Trophoblast cell (in vitro differentiated cells and primary cell): ENCODE results near the gene C3orf49.

ENCODE experiments used
- DNase-seq, 2 donors: peaks; one replicate each; pipeline ENCODE4 v3.0.0-alpha.2; 2016
- H2AFZ ChIP-seq: 2 replicates; pipeline ENCODE4 v1.6.1; 2013; ENCODE audit warnings: low read length, moderate library complexity, mild to moderate bottlenecking; ENCODE audit not compliant: insufficient read depth, poor library complexity
- H2AK5ac ChIP-seq: 2 replicates; pipeline ENCODE4 v1.6.1; 2013; ENCODE audit warnings: mild to moderate bottlenecking, low read length
- H2BK120ac ChIP-seq: 2 replicates; pipeline ENCODE4 v1.6.1; 2013; ENCODE audit warnings: low read length, mild to moderate bottlenecking, moderate library complexity; ENCODE audit not compliant: insufficient read depth, poor library complexity
- H2BK12ac ChIP-seq: 2 replicates; pipeline ENCODE4 v1.6.1; 2013; ENCODE audit warnings: mild to moderate bottlenecking, low read length, moderate library complexity
- H2BK5ac ChIP-seq: 2 replicates; pipeline ENCODE4 v1.6.1; 2013; ENCODE audit warnings: low read length, low read depth, moderate library complexity, mild to moderate bottlenecking; ENCODE audit not compliant: poor library complexity
- H3K14ac ChIP-seq: 2 replicates; pipeline ENCODE4 v1.6.1; 2013; ENCODE audit warnings: mild to moderate bottlenecking, low read length
- H3K18ac ChIP-seq: 2 replicates; pipeline ENCODE4 v1.6.1; 2013; ENCODE audit warnings: mild to moderate bottlenecking, low read length
- H3K23ac ChIP-seq: 2 replicates; pipeline ENCODE4 v1.6.1; 2013; ENCODE audit warnings: low read length
- H3K27ac ChIP-seq: 2 replicates; pipeline ENCODE4 v1.5.1; 2013; ENCODE audit warnings: low read depth, mild to moderate bottlenecking, inconsistent platforms, low read length, moderate library complexity
- H3K27me3 ChIP-seq: 2 replicates; pipeline ENCODE4 v1.6.1; 2013; ENCODE audit warnings: inconsistent platforms, mild to moderate bottlenecking, low read length, moderate library complexity; ENCODE audit not compliant: insufficient read depth
- H3K36me3 ChIP-seq, 2 experiments: 1 replicate in 1 of 2; 2 replicates in 1 of 2; pipeline ENCODE4 v1.6.1; 2013; ENCODE audit warnings: low read length in 2 of 2, mild to moderate bottlenecking in 2 of 2, moderate library complexity in 1 of 2; ENCODE audit not compliant: insufficient read depth in 2 of 2, control insufficient read depth in 1 of 2
- H3K4ac ChIP-seq: 2 replicates; pipeline ENCODE4 v1.6.1; 2013; ENCODE audit warnings: low read depth, mild to moderate bottlenecking, low read length, moderate library complexity
- H3K4me1 ChIP-seq, 2 experiments: 1 replicate in 1 of 2; 2 replicates in 1 of 2; pipeline ENCODE4 v1.6.1; 2013; ENCODE audit warnings: low read length in 2 of 2, mild to moderate bottlenecking in 2 of 2, moderate library complexity in 1 of 2; ENCODE audit not compliant: insufficient read depth in 2 of 2, control insufficient read depth in 1 of 2
- H3K4me2 ChIP-seq: 2 replicates; pipeline ENCODE4 v1.6.1; 2013; ENCODE audit warnings: inconsistent platforms, mild to moderate bottlenecking, low read length, moderate library complexity
- H3K4me3 ChIP-seq: 2 replicates; pipeline ENCODE4 v1.5.1; 2013; ENCODE audit warnings: mild to moderate bottlenecking, low read depth, low read length, inconsistent platforms
- H3K79me1 ChIP-seq: one replicate; pipeline ENCODE4 v1.6.1; 2013; ENCODE audit warnings: low read length
- H3K79me2 ChIP-seq: 2 replicates; pipeline ENCODE4 v1.6.1; 2013; ENCODE audit warnings: low read length, mild to moderate bottlenecking; ENCODE audit not compliant: control insufficient read depth, insufficient read depth, poor library complexity
- H3K9ac ChIP-seq: 2 replicates; pipeline ENCODE4 v1.6.1; 2013; ENCODE audit warnings: mild to moderate bottlenecking, low read length
- H3K9me3 ChIP-seq: 2 replicates; pipeline ENCODE4 v1.6.1; 2013; ENCODE audit warnings: low read depth, mild to moderate bottlenecking, control low read depth, inconsistent platforms, low read length; ENCODE audit not compliant: insufficient read depth
- H4K12ac ChIP-seq: 2 replicates; pipeline ENCODE4 v1.6.1; 2013; ENCODE audit warnings: low read depth, mild to moderate bottlenecking, low read length, moderate library complexity
- H4K8ac ChIP-seq: 2 replicates; pipeline ENCODE4 v1.6.1; 2013; ENCODE audit warnings: low read depth, mild to moderate bottlenecking, low read length, moderate library complexity
- H4K91ac ChIP-seq: one replicate; pipeline ENCODE4 v1.6.1; 2013; ENCODE audit warnings: low read depth, mild to moderate bottlenecking, low read length, moderate library complexity
- WGBS: extraction: QIAGEN DNeasy Blood & Tissue Kit; methylation state at CpG from one replicate; pipeline ENCODE4 v1.1.7; 2013; ENCODE audit warnings: missing lambda C conversion rate; ENCODE audit not compliant: insufficient read length, insufficient coverage; ENCODE audit errors: extremely low coverage; 5-methylcytosine and 5-hydroxymethylcytosine counted together

The C3orf49 gene

DNA sequence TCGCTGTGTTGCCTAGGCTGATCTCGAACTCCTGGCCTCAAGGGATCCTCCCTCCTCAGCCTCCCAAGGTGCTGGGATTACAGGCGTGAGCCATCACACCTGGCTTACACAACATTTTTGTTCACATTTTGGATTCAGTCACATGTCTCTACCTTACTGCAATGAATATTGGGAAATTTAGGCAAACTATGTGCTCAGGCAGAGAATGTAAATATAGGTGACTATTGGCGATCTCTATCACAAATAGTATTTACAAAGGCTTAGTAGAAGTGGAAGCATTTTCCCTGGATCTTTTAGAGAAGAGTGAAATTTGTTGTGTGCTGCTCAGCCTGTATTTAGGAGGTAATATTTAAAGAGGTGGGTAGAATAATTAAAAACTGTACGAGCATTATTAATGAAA lies 72.4 kb downstream of the C3orf49 start:
- Histone ChIP-seq H3K23ac (no peak overlapping the region), H3K79me2 (no peaks in the 10 kb centered on the region), H3K14ac (no peak overlapping the region), H2AFZ (no peak overlapping the region), H2BK12ac (no peak overlapping the region), H3K4me1 (no peaks in the 10 kb centered on the region), H3K36me3 (peaks cover 0 to 7% of the 10 kb centered on the region in 2 experiments), H4K12ac (no peak overlapping the region), H3K79me1 (no peaks in the 10 kb centered on the region), H3K4me3 (no peak overlapping the region), H3K27ac (no peak overlapping the region), H3K9ac (no peak overlapping the region), H3K27me3 (no peaks in the 10 kb centered on the region), H2AK5ac (no peak overlapping the region), H4K8ac (no peak overlapping the region), H3K9me3 (no peaks in the 10 kb centered on the region), H3K4me2 (no peak overlapping the region), H4K91ac (no peak overlapping the region), H2BK120ac (no peak overlapping the region), H2BK5ac (no peak overlapping the region), H3K18ac (no peak overlapping the region), H3K4ac (no peak overlapping the region)
- WGBS, result no CpG with 5 or more reads among the region's 5 CpGs
- no peak for DNase-seq

DNA sequence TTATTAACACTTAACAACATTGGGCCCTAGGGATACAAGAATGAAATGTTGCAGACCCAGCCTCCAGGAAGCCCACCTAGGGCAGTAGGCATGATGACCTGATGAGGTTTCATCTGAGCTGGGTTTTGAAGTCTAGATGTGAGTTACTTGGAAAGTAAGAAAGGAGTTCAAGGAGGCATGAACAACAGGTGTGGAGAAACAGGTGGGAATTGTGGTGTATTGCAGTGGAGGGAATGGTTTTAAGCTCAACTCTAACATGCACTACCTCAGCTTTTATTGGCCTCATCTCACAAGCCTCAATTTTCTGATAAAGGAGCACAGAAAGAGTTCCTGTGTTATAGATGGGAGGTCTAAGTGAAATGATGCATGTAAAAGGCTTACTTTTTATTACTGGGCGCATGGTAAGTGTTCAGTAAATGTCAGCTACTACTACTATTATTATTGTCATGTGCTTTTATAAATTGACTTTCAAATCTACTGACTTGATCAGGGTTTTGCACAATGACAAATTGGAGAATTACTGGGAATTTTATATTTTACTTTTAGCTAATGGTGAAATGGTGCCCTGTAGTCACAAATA lies 73.8 kb downstream of the C3orf49 start:
- Histone ChIP-seq H2BK12ac (no peak overlapping the region), H3K36me3 (peaks cover 0 to 7% of the 10 kb centered on the region in 2 experiments), H2BK120ac (no peak overlapping the region), H2BK5ac (no peak overlapping the region), H4K91ac (no peak overlapping the region), H3K4me2 (no peak overlapping the region), H4K12ac (no peak overlapping the region), H3K23ac (no peak overlapping the region), H3K14ac (no peak overlapping the region), H2AFZ (no peak overlapping the region), H3K27me3 (no peaks in the 10 kb centered on the region), H4K8ac (no peak overlapping the region), H3K4me1 (no peaks in the 10 kb centered on the region), H3K79me2 (no peaks in the 10 kb centered on the region), H3K18ac (no peak overlapping the region), H2AK5ac (no peak overlapping the region), H3K9ac (no peak overlapping the region), H3K4me3 (no peak overlapping the region), H3K4ac (no peak overlapping the region), H3K79me1 (no peaks in the 10 kb centered on the region), H3K27ac (no peak overlapping the region), H3K9me3 (no peaks in the 10 kb centered on the region)
- no peak for DNase-seq
- WGBS, result no CpG with 5 or more reads among the region's 1 CpG

DNA sequence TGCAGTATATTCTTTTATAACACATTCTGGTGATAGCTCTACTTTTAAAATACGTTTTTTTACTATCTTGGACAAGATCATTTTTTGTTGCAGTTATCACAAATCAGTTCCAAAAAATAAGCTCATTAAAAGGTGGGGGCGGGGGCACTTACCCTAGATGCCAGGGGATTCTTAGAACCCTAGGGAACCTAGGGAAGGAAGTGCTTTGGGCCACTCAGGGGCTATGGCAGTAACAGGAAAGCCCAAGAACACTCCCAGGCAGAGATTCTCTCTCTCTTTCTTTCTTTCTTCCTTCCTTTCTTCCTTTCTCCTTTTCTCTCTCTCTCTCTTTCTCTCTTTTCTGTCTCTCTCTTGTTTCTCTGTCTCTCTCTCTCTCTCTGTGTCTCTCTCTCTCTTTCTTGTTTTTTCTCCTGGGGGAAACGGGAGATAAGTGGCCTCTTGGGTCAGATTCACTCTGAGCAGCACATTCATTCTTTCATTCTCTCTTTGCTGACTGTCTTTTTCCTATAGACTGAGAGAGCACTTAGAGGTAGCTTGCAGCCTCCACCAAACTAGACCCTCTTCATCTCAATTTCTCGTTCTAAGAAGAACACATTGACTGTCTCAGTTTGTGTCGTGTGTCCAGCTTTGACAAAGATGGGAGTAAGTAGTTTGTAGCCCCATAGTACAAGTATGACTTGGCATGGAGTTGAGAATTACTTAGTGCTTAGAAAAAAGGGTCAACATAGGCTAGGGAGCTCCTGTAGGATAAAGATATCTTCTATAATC lies 76.5 kb downstream of the C3orf49 start:
- Histone ChIP-seq H3K23ac (no peak overlapping the region), H3K4me1 (no peaks in the 10 kb centered on the region), H3K4ac (no peak overlapping the region), H3K9ac (no peak overlapping the region), H3K79me2 (no peaks in the 10 kb centered on the region), H3K79me1 (no peaks in the 10 kb centered on the region), H3K14ac (no peak overlapping the region), H2BK12ac (no peak overlapping the region), H3K9me3 (no peaks in the 10 kb centered on the region), H3K18ac (no peak overlapping the region), H2BK120ac (no peak overlapping the region), H3K27ac (no peak overlapping the region), H2AK5ac (no peak overlapping the region), H4K8ac (no peak overlapping the region), H3K36me3 (peaks cover 10 to 12% of the 10 kb centered on the region in 2 experiments), H2AFZ (no peak overlapping the region), H3K4me2 (no peak overlapping the region), H3K27me3 (no peaks in the 10 kb centered on the region), H4K12ac (no peak overlapping the region), H3K4me3 (no peak overlapping the region), H4K91ac (no peak overlapping the region), H2BK5ac (no peak overlapping the region)
- DNase-seq, result no peak
- WGBS, result no CpG with 5 or more reads among the region's 5 CpGs

DNA sequence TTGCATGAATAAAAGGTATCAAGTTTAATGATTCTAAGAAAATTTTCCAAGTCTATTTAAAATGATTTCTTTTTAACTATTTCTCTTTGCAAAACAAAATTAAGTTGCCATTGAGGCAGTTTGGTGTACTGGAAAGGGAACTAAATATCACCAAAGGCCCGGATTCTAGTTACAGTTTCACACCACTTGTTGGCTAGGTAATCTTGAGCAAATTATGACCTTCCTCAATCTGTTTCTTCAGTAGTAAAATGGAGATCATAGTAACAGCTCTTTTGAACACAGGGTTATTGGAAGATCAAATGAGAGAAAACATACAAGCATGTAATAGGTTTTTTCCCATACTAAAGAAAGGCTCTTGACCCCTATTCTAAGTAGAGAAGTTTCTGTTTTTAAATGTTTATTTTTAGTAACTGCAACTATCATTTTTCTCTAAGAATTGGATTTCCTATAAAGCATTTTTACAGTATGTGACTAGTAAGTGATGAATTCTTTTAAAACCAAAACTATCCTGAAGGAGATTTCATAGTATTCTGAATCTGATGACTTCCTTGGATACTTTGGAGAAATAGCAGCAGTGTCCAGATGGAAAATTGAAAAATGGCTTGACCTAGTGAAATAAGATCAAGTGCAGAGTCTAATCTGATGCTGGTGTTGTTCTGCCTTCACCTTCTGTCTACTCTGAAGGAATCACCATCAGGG lies 77.4 kb downstream of the C3orf49 start:
- Histone ChIP-seq H2BK12ac (no peak overlapping the region), H3K27me3 (no peaks in the 10 kb centered on the region), H4K8ac (no peak overlapping the region), H2BK5ac (no peak overlapping the region), H3K4ac (no peak overlapping the region), H3K18ac (no peak overlapping the region), H3K4me3 (no peak overlapping the region), H3K14ac (no peak overlapping the region), H2AK5ac (no peak overlapping the region), H3K9ac (no peak overlapping the region), H4K12ac (no peak overlapping the region), H3K27ac (no peak overlapping the region), H3K79me2 (no peaks in the 10 kb centered on the region), H4K91ac (no peak overlapping the region), H3K4me1 (no peaks in the 10 kb centered on the region), H3K36me3 (peaks cover 5 to 12% of the 10 kb centered on the region in 2 experiments), H3K23ac (no peak overlapping the region), H3K79me1 (no peaks in the 10 kb centered on the region), H2BK120ac (no peak overlapping the region), H3K9me3 (no peaks in the 10 kb centered on the region), H3K4me2 (no peak overlapping the region), H2AFZ (no peak overlapping the region)
- WGBS, result no CpG with 5 or more reads among the region's 1 CpG
- DNase-seq, result no peak
